ENCODE results near the gene RCAN2.

Gene RCAN2

DNA sequence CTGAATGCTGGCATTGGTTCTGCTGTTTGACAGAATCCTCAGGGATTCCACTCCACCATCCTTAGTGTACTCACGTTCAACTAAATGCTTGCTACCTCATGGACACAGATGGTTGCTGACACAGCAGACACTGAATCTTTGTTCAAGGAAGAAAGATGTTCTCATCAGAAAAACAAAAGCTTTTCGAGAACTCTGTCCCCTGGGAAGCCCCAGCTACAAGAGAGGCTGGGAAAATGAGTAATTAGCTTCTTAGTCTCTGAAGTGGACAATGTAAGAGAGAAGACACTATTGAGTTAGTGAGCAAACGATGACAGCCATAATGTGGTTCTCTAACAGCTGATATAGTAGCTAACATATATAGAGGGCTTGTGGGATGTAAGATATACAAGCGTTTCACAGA is 289.5 kb downstream of the RCAN2 start:
- FAIRE-seq (no peak), DNase-seq (ENCODE audit: extremely low spot score, insufficient read length, low read depth) (no peak)

DNA sequence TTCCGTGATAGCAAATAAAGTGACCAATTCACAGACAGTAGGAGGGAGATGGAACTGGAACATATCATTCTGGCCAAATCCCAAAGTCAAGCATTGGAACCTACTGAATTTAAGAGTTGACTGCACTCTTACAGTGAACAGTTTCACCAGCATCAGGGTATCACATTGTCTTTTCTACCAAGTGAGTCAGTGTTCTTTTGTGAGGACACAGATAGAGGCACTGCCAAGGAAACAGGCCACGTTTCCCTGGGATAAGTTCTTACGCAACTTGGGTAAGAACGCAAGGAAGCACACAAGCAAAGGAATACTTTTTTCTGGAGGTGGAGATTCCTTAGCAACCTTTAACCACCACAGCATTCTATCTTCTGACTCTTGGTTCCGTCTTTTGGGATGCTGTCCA is 291.9 kb downstream of the RCAN2 start:
- FAIRE-seq (no peak), DNase-seq (ENCODE audit: extremely low spot score, insufficient read length, low read depth) (no peak)

DNA sequence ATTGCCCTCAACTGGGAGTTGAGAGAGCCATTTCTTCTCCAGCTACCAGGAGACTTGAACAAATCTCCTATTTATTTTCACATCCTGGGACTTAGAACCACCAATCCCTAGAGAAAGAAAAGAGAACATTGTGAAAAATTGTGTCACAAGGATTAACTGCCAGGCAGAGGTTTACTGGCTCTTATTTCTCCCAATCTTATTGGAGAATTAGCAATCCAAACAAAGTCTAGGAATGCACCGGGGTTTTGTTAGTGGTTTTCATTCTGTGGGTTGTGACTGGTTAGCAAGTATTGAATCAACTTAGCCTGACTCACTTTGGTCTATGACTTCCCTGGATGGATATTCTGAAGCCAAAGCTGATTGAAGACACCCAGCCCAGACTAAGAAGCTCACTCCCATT is 299.3 kb downstream of the RCAN2 start:
- DNase-seq (ENCODE audit: extremely low spot score, insufficient read length, low read depth) (no peak), FAIRE-seq (no peak)

DNA sequence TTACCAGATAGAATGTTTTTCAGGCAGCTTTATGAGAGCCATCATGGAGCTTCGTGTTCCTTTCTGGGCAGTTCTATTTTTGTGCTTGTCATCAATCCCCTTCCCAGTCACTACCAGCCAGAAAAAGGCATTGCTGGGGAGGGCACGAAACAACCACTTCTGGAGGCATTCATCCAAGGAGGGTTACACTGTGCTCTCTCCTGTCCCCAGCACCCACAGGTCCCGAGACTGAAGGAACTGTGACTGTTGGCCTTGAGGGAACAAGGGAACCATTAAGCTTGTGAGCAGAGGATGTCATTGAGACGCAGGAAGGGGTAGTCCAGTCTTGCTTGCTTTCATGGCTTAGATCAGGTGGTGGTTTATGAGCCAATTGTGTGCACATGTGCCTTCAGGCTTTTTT is 300.4 kb downstream of the RCAN2 start:
- DNase-seq (ENCODE audit: extremely low spot score, insufficient read length, low read depth) (no peak), FAIRE-seq (no peak)

DNA sequence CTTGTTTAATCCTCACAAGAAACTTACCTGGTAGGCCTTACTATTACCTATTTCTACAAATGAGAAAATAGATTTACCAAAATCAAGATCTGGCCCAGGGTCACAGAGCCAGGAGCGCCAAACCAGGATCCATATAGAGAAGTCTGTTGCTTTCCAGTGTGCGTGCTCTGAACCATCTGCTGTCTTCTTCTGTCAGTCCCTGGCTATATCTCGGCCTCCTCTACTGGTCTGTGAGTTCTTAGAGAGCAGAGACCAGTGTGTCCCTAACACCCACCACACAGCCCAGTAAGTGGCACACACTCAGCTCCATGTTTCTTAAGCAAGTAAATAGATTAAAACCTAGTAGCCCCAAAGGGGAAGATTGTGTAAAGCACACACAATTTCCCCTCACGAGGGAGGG is 301.5 kb downstream of the RCAN2 start:
- FAIRE-seq, result no peak

DNA sequence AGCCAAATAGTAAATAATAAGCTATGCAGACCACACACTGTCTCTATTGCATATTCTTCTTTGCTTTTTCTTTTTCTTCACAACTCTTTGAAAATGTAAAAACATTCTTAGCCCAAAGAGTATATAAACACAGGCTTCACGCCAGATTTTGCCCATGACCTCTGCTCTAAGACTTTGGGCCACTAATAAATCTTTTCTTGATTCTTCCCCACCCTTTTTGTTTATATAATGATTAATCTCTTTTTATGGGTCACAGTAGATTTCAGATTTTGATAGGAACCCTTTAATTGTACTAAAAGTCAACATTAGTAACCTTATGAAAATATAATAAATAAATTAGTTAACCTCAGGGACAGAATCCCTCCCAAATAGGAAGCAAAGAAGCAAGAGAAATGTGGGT is 304.7 kb downstream of the RCAN2 start:
- DNase-seq (ENCODE audit: extremely low spot score, insufficient read length, low read depth) (no peak), FAIRE-seq (no peak)

More for the DNA sequence above, 301.5 kb downstream of the RCAN2 start:
- DNase-seq (ENCODE audit: extremely low spot score, insufficient read length, low read depth), result no peak

DNA sequence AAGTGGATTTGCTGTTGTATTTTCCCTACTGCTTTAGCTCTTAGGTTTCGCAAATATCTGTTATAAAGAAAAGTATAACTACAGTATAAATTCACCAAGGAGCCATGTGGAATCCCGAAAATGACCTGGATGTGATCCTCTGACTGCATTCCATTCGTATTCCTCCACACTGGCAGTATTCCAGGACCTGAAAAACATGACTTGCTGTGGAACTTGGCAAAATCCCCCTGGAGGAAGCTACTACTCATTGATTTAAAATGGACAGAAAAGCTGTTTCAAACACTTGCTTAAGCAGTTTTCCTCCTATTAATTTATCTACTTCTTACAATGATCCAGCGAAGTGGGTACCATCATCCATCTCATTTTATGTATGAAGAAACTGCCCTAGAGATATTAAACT is 307.1 kb downstream of the RCAN2 start:
- FAIRE-seq (no peak), DNase-seq (ENCODE audit: extremely low spot score, insufficient read length, low read depth) (no peak)

DNA sequence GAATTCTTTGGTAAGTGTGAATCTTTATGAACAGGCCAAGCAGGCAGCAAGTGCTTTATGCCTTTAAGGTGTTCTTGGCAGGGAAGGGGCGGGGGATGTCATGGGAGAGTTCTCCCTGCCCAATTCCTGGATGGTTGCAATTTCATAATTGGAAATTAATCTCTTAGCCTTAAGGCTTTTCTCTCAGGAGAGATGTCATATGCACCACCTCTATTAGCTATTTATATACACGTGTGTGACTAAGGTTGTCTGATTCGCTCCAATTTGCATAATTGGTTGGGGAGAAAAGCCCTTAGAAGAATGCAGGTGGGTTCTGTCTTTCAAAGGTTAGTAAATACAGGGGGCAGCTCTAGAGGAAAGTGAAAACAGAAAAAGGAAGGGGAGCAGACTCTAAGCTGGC is 315.3 kb downstream of the RCAN2 start:
- DNase-seq (ENCODE audit: extremely low spot score, insufficient read length, low read depth) (no peak), FAIRE-seq (peak; percentile 26)

DNA sequence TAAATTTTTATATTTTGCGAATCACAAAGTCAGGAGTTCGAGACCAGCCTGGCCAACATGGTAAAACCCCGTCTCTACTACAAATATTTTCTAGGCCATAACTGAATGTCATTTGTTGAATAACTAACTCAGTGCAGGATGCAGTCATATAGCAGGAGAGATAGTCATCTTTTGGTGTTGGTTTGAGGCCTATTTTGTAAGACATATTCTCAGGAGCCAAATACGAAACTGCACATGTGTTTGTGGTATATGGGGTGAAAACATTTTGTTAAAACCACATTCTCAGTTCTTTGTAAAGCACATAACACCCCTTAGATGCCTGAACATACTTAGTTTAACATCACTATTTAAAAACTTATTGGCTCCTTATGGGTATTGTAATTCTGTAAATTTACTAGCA is 315.8 kb downstream of the RCAN2 start:
- DNase-seq (ENCODE audit: extremely low spot score, insufficient read length, low read depth), result peak; percentile 18
- peak; percentile 89 for FAIRE-seq

DNA sequence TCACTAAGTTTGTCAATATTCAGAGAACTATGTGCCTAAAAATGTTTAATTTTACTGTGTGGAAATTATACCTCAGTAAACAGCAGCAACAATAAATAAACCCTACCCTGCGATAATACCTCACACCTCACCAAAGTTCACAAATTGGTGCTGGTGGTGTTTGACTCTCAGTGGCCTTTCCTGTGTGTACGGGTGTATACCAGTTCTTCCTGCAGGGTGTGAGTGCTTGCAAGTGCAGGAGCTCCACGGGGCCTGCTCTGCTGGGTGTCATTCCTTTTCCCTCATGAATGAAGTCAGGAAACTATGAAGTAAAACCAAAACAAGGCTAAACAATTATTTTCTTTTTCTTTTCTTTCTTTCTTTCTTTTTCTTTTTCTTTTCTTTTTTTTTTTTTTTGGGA is 316.3 kb downstream of the RCAN2 start:
- DNase-seq (ENCODE audit: extremely low spot score, insufficient read length, low read depth) (no peak), FAIRE-seq (no peak)

DNA sequence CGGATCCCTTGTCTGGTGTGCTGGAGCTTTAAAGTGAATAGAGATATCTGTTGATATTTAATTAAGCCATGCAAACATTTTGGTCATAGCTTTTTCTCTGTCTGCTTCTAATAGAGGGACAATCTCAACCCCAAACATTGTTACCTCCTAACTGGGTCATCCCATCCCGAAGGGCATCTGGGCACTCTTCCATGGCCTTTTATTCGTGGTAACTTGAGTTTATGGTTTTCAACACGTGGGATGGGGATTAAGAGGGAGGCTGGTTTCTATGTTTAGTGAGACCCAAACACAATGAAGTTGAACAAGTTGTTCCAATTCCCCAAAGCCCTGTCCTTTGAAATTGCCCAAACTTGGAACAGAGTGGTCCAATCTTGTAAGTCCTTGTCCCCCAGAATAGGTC is 319.1 kb downstream of the RCAN2 start:
- no peak for DNase-seq (ENCODE audit: extremely low spot score, insufficient read length, low read depth)
- FAIRE-seq, result no peak

Data from GM18507 (cell line).